Mucosa of descending colon (tissue), 3 donors: Measurements from ENCODE around the gene CEP295NL. TPM values are rescaled to one million over a fixed set of nuclear protein-coding genes. Genes with fewer than 3 reads are reported as not detected.

Experiments used
- ATAC-seq: fragments of 200-7000 bp; cut with Tn5 transposase; one replicate; pipeline ENCODE4 v1.9.1; 2020; ENCODE audit warnings: mild to moderate bottlenecking, moderate library complexity
- DNase-seq, 3 donors: peaks; one replicate each; pipeline ENCODE4 v3.0.0-alpha.2; 2020
- H3K36me3 ChIP-seq: fragments of 200-600 bp; one replicate; pipeline ENCODE4 v1.8.0; 2021; ENCODE audit warnings: low read depth, mild to moderate bottlenecking
- H3K4me1 ChIP-seq: fragments of 200-600 bp; one replicate; pipeline ENCODE4 v1.8.0; 2021; ENCODE audit warnings: low read depth, mild to moderate bottlenecking
- H3K4me3 ChIP-seq: fragments of 200-600 bp; one replicate; pipeline ENCODE4 v1.8.0; 2021; ENCODE audit warnings: mild to moderate bottlenecking
- H3K9me3 ChIP-seq: fragments of 200-600 bp; one replicate; pipeline ENCODE4 v1.8.0; 2021; ENCODE audit warnings: mild to moderate bottlenecking
- intact Hi-C, 2 donors: fragments of 100-400 bp; cut with DNase I in 1 of 2; cut with micrococcal nuclease in 1 of 2; formaldehyde crosslinking; loops; one replicate each; pipeline versions ENCODE4 v1.11.0 to v1.11.1; 2022; cut with DNase I, micrococcal nuclease
- total RNA-seq, 3 donors: library from RNA; stranded (reverse); fragmentation: NEBNext Ultra II Directional in 2 of 3; extraction: Animal tissue kit (Norgen Biotek cat#: 25700) in 2 of 3; gene quantifications; one replicate each; pipeline versions ENCODE4 v1.2.1 to v1.2.4, GENCODE V29; 2021 to 2023
- TF ChIP-seq, protein P1 (sequence below): fragments of 200-600 bp; IDR thresholded peaks from one replicate; pipeline ENCODE4 v1.8.0; 2022; ENCODE audit warnings: antibody characterized with exemption, mild to moderate bottlenecking
- donor health status: DM: no; HTN: no; CAD: no; lungs with moderate emphysema.
- donor health status: DM: no; HTN: no; CAD: no.
- donor health status: DM: no; HTN: yes; CAD: no.

Gene CEP295NL
- total RNA-seq, 3 donors from 2014 or later, result 1.4 to 2.5 (median 2.0) TPM

DNA sequence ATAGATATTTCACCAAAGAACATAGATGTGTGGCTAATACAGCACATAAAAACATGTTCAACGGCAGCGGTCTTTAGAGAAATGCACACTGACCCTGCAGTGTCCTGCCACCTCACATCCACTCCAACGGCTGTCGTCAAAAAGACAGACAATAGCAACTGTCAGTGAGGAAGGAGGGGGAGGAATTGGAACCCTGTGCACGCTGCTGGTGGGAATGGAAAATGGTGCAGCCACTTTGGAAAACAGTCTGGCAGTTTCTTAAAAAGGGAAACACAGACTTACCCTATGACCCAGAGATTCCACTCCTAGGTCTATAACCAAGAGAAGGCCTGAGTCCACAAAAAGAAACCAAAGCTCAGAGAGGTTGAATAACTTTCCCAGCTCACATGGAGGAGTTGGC lies 7.7 kb downstream of the CEP295NL start:
- DNase-seq, result no peak
- Histone ChIP-seq H3K4me3 (no peak overlapping the region), H3K4me1 (peaks cover 5% of the 10 kb centered on the region), H3K36me3 (no peaks in the 10 kb centered on the region), H3K9me3 (no peaks in the 10 kb centered on the region)
- TF ChIP-seq, protein P1, sequence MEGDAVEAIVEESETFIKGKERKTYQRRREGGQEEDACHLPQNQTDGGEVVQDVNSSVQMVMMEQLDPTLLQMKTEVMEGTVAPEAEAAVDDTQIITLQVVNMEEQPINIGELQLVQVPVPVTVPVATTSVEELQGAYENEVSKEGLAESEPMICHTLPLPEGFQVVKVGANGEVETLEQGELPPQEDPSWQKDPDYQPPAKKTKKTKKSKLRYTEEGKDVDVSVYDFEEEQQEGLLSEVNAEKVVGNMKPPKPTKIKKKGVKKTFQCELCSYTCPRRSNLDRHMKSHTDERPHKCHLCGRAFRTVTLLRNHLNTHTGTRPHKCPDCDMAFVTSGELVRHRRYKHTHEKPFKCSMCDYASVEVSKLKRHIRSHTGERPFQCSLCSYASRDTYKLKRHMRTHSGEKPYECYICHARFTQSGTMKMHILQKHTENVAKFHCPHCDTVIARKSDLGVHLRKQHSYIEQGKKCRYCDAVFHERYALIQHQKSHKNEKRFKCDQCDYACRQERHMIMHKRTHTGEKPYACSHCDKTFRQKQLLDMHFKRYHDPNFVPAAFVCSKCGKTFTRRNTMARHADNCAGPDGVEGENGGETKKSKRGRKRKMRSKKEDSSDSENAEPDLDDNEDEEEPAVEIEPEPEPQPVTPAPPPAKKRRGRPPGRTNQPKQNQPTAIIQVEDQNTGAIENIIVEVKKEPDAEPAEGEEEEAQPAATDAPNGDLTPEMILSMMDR, result no peak
- no peak for ATAC-seq
- intact Hi-C loops, result no loop called here

- H3K4me1 ChIP-seq, result peaks cover 9% of the 10 kb centered on the region
Observed at GRCh38 chr17:78893684-78894083, 9.3 kb downstream of the CEP295NL start.

GRCh38 chr17:78892936-78893379 lies 10.0 kb downstream of the CEP295NL start:
- Histone ChIP-seq H3K36me3 (no peaks in the 10 kb centered on the region), H3K4me3 (no peak overlapping the region), H3K9me3 (no peaks in the 10 kb centered on the region), H3K4me1 (peaks cover 9% of the 10 kb centered on the region)
- DNase-seq (no peak), ATAC-seq (no peak)
- TF ChIP-seq, protein P1, result no peak
- intact Hi-C loops, result no loop called here

More at GRCh38 chr17:78893684-78894083, 9.3 kb downstream of the CEP295NL start:
- no peak for DNase-seq
- ATAC-seq, result no peak
- Histone ChIP-seq H3K36me3 (no peaks in the 10 kb centered on the region), H3K4me3 (no peak overlapping the region), H3K9me3 (no peaks in the 10 kb centered on the region)
- intact Hi-C loops, result no loop called here
- TF ChIP-seq, protein P1, result no peak

GRCh38 chr17:78892520-78892919 lies 10.5 kb downstream of the CEP295NL start:
- no peaks in the 10 kb centered on the region for H3K36me3 ChIP-seq
- TF ChIP-seq, protein P1, result no peak
- no peak overlapping the region for H3K4me3 ChIP-seq
- ATAC-seq (no peak), DNase-seq (no peak)
- H3K4me1 ChIP-seq, result peaks cover 9% of the 10 kb centered on the region
- intact Hi-C loops, result no loop called here
- H3K9me3 ChIP-seq, result no peaks in the 10 kb centered on the region

- TF ChIP-seq, protein P1, result no peak
- peaks cover 9% of the 10 kb centered on the region for H3K4me1 ChIP-seq
Observed at GRCh38 chr17:78892062-78892456, 10.9 kb downstream of the CEP295NL start.

More at GRCh38 chr17:78892062-78892456, 10.9 kb downstream of the CEP295NL start:
- ATAC-seq, result no peak
- no peak for DNase-seq
- Histone ChIP-seq H3K36me3 (no peaks in the 10 kb centered on the region), H3K4me3 (no peak overlapping the region), H3K9me3 (no peaks in the 10 kb centered on the region)
- intact Hi-C loops, result no loop called here
